NCI-H1930 (cell line): ENCODE measurements around the gene DIABLO.
"Not testable (repeated sequence)": the region's sequence is repeated elsewhere in the genome, so short reads cannot be mapped to it uniquely, and the experiment has no call there.

ENCODE experiments used
- DNase-seq, 2 experiments: peaks; one replicate each; lab custom pipeline; 2025; lab: John Stamatoyannopoulos, UW

The DIABLO gene

DNA sequence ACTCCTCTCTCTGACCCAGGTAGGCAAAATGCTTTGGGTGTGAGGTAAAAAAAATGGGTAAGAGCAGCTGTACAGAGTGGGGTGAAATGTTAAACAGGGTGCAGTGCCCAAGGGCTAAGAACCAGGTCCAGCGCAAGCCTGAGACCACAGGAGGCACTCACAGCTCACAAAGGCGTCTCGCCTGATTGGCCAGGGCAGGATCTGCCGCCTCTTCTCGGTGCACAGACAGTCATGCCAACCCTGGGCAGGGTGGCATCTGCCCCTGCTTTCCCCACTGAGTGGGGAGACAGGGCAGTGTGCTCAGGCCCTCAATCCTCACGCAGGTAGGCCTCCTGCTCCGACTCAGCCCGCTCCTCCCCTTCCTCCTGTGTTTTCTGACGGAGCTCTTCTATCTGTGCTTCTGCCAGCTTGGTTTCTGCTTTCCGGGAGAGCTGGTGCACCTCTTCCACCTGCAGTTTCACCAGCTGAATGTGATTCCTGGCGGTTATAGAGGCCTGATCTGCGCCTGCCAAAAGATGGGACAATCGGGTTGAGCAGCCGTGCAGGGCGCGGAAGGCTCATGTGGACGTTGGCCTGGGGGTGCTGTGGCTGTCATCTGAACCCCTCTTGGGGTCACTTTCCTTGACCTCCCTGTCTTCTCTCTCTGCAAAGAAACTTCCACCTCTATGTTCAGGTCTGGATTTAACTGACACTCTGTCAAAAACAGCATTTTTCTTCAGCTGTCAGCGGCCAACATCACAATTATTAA lies 17.6 kb downstream of the DIABLO start:
- DNase-seq: no peak

DNA sequence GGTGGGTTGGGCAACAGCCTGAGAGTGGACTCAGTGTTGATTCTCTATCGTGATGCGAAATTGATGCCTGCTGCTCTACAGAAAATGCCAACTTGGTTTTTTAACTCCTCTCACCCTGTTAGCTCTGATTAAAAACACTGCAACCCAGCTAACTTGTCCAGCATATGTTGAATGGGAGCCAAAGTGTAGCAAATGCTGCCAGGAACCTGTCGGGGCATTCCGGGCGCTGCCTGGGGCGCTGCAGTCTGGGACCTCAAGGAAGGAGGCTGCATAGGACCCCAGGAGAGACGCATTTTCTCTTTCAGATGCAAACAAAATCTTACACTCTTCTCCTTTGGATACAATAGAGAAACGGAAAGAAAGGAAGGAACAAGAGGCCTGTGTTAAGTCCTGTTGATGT lies 18.5 kb downstream of the DIABLO start:
- DNase-seq: no peak

DNA sequence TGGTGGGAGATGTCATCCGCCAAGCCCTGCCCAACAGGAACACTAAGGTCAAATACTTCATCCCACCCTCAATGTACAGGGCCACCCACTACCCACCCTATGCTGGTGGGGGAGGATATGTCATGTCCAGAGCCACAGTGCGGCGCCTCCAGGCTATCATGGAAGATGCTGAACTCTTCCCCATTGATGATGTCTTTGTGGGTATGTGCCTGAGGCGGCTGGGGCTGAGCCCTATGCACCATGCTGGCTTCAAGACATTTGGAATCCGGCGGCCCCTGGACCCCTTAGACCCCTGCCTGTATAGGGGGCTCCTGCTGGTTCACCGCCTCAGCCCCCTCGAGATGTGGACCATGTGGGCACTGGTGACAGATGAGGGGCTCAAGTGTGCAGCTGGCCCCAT lies 18.9 kb downstream of the DIABLO start:
- DNase-seq: no peak

DNA sequence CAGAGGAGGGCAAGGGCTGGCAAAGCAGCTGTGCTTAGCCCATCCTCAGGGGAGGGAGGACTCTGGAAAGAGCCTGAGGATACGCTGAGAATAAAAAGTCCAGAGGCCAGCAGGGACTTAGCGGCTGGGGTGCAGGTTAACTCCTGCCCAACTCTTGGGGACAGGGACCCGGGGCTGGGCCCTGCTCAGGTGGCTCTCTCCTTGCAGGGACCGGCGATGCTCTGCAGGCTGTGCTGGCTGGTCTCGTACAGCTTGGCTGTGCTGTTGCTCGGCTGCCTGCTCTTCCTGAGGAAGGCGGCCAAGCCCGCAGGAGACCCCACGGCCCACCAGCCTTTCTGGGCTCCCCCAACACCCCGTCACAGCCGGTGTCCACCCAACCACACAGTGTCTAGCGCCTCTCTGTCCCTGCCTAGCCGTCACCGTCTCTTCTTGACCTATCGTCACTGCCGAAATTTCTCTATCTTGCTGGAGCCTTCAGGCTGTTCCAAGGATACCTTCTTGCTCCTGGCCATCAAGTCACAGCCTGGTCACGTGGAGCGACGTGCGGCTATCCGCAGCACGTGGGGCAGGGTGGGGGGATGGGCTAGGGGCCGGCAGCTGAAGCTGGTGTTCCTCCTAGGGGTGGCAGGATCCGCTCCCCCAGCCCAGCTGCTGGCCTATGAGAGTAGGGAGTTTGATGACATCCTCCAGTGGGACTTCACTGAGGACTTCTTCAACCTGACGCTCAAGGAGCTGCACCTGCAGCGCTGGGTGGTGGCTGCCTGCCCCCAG lies 19.6 kb downstream of the DIABLO start:
- no peak for DNase-seq

DNA sequence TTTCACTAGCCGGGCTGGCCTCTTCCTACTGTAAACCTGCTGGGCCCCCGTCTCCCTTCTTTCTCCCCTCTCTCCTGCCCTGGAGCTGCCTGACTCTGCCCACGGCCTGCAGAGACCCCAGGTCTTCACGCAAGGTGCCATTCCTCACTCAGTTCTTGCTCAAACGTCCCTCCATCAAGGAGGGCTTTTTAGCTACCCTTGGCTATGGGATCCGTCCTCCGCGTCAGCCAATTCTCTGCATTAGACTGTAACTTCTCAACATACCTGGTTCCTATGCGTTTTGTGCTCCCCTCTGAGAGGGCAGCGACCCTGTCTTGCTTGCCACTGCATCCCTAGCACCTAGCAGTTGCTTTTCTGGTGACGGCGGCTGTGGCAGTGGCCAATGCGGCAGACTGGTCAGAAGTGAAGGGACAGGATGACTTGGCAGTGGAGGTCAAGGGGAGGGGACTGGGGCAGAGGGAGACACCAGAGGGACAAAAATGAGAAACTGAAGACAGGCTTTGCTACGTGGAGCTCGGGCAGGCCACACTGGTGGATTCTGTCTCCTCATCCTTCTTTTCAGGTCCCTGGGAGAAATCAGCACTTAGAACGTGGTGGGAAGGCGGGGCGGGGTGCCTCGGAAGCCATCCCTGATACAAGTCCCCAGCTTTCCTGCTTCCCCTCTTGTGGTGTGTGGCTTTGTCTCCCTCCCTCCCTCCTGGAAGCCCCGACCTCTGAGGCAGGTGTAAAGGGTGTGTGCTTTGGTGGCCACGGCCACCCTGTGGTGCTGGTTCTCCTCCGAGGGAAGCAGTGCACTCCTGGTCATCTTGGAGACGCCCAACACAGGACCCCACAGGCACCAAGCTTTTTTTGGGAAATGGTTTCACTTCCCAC lies 20.6 kb downstream of the DIABLO start:
- no peak for DNase-seq

DNA sequence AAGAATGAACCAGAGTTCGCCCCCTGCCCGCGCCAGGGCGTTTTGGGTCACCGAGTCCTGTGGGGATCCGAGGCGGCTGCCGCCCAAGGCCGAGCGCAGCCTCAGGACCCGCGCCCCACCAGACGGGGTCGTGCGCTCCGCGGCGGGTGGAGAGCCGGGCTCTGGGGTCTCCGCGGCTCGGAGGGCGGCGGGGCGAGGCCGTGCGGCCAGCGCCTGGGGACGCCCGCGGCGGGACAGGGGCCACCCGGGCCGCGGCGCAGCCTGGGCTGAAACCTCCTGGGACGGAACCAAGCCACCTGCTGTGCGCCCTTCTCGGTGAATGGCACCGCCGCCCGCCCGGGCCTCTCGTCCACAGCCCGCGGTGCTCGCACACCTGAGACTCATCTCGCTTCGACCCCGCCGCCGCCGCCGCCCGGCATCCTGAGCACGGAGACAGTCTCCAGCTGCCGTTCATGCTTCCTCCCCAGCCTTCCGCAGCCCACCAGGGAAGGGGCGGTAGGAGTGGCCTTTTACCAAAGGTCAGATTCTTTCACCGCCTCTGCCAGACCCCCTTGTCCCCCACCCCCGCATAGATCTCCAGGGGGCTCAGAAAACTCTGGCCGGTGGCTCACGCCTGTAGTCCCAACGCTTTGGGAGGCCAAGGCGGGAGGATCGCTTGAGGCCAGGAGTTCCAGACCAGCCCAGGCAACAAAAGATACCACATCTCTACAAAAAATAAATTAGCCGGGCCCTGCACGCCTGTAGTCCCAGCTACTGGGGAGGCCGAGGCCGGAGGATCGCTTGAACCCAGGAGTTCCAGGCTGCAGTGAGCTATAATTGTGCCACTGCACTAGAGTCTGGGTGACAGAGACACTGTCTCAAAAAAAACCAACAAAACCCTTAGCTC lies 21.4 kb downstream of the DIABLO start:
- no peak for DNase-seq

DNA sequence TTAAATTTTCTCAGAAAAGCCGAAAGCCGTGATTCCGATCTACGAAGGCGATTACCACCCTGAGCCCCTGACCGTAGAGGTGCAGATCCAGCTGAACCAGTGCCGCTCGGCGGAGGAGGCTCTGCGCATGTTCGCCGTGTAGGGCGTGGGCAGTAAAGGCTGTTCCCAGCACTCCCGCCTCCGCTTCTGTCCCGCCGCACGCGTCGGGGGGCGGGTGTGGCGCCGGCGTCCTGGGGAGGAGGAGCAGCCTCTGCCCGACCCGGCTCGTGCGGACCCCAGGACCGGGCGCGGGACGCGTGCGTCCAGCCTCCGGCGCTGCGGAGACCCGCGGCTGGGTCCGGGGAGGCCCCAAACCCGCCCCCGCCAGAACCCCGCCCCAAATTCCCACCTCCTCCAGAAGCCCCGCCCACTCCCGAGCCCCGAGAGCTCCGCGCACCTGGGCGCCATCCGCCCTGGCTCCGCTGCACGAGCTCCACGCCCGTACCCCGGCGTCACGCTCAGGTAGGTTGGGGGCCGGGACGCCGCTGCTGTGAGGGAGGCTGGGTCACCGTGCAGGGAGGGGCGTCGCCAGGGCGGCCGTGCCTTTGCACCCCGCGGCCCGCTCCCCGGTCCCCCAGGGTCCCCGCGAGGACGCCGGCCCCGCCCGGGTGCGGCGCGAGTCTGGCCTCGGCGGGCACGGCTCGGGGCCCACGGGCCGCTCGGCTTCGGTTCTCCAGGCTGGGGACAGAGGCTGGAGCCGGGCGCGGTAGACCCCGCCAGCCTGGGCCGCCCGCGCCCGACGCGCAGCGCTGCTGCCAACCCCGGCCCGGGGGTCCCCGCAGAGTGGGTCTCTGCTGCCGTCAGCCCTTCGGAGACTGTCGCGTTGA lies 22.3 kb downstream of the DIABLO start, which contains the start of gene B3GNT4:
TSS of gene B3GNT4 (plus strand) at position 409 of the 866 bp plus-strand sequence. CDS start 910 bp downstream, outside the sequence.
- peak; percentile 39 to 61 for DNase-seq

DNA sequence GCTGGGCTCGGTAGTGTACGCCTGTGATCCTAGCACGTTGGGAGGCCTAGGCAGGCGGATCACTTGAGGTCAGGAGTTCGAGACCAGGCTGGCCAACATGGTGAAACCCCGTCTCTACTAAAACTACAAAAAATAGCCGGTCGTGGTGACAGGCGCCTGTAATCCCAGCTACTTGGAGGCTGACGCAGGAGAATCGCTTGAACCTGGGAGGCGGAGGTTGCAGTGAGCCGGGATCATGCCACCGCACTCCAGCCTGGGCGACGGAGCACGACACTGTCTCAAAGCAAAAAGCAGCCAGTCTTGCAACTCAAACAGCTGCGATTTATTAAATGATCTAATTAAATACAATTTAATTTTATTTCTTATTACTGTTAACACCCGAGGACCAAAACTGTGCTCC lies 23.0 kb downstream of the DIABLO start:
- DNase-seq: not testable (repeated sequence)

DNA sequence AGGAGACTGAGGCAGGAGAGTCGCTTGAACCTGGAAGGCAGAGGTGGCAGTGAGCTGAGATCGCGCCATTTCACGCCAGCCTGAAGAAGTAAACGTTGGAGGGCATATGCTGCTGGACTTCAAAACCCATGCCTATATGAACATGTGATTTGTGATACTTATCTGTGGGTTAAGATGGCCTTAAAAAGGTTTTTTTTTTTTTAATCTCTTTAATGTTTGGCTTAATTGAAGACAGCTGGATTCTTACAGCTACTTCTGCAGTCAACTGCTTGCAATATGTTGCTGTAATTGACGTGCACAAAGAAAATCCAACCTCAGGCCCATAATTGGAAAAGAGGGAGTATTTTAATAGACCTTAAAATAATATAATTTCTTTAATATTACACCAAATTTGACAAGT lies 23.8 kb downstream of the DIABLO start:
- no peak for DNase-seq

DNA sequence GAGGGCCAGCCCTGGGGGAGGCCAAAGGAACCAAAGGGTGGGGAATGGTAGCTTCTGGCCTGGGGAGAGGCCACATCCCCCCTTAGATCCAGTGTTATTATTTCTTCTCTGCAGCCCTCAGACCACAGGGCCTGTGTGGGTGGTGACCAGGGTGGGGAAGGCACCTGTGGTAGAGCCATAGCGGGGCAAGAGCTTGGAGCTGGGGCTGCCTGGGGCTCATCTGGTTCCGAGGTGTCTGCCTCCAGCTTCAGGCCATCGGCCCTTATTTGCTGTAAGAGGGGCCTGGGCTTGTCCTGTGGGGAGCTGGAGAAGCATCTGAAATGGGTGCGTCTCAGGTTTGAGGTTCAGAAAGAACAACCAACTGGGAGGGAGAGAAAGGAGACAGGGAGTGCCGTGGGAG lies 24.5 kb downstream of the DIABLO start:
- no peak for DNase-seq

DNA sequence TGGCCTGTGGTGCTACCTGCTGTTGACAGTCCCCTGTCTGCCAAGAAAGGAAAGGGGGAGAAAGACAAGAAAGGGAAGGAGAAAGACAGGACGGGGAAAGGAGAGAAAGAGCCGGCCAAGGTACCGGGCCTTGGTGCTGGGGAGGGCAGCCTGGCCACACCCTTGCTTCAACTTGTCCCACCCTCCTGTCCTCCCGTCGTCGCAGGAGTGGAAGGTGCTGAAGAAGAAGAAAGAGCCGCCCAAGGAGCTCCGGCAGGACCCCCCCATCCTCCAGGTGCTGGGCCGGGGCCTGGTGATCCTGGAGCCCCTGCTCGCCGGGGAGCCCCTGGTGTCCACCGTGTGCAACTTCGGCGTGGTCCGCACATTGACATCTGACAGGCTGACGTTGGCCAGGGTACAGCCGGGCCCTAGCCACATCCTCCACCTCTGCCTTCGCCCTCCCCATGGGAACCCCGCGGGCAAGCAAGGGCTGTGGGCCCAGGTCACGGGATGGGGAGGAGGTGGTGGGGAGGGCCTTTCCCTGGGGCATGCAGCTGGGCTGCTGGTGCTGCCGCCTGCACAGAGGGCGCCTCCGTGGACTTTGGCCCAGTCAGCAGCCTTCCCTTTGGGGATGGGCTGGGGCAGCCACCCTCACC lies 25.2 kb downstream of the DIABLO start:
- no peak for DNase-seq

DNA sequence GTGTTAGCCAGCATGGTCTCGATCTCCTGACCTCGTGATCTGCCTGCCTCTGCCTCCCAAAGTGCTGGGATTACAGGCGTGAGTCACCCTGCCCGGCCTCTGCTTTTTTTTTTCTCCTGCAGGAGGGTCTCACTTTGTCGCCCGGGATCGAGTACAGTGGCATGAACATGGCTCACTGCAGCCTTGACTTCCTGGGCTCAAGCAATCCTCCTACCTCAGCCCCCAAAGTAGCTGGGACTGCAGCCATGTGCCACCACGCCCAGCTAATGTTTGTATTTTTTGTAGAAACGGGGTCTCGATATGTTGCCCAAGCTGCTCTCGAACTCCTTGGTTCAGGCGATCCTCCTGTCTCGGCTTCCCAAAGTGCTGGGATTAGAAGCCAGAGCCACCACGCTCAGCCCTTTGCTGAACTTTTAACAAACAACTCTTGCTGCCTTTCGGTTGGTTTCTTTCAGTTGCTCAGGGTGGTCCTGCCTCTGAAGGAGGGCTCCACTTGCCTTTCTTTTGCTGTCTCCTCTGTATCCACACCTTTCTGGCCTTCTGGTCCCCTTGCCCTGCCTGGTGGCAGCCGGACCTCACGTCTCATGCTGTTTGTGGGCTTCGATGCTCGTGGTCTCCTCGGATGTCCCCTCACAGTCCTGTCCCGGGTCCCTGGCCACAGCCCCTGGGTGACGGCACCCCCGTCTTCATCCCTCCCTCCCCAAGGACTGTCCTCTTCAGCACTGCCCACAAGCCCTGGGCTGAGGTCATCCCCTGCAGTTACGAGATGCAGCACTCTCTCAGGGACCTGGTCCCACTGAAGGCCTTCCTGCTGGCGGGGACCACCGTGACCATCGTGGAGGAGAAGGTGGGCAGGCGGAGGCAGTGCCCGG lies 26.1 kb downstream of the DIABLO start:
- DNase-seq: no peak

DNA sequence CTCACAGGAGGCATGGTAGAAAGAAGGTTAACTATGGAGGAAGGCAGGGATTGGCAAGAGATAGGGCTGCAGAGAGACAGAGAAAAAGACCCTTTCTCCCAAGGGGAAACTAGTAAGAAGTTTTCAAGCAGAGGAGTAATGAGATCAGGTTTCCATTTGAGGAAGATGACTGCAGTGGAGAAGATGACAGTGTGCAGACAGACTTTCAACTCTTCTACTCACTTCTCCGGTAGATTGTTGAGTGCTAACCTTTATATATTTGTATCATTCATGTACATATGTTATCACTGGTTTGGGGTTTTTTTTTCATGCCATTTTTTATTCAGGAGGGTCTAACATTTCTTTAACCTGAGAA lies 28.3 kb downstream of the DIABLO start:
- no peak for DNase-seq

DNA sequence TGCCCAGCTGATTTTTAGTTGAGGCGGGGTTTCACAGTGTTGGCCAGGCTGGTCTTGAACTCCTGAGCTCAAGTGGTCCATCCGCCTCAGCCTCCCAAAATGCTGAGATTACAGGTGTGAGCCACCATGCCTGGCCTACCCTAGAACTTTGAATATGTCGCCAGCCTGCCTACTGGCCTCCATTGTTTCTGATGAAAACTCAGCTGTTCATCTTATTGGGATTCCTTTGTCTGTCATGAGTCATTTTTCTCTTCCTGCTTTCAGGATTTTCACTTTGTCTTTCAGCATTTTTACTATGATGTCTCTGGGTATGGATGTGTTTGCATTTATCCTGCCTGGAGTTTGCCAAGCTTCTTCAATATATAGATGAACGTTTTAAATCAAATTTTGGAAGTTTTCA lies 30.4 kb downstream of the DIABLO start:
- no peak for DNase-seq

DNA sequence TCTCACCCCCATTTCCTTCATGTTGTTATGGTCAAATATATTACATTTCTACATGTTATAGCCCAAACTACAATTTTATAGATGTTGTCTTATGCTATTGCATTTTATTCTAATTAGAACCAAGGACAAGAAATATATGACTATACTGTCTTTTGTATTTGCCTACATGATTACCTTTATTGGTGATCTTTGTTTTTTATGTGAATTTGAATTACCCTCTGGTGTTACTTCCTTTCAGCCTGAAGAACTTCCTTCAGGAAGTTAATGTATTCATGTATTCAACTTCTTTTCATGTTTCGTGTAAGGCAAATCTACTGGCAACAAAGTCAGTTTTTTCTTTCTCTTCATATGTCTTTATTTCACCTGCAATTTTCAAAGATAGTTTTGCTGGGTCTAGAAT lies 31.0 kb downstream of the DIABLO start:
- DNase-seq: no peak

DNA sequence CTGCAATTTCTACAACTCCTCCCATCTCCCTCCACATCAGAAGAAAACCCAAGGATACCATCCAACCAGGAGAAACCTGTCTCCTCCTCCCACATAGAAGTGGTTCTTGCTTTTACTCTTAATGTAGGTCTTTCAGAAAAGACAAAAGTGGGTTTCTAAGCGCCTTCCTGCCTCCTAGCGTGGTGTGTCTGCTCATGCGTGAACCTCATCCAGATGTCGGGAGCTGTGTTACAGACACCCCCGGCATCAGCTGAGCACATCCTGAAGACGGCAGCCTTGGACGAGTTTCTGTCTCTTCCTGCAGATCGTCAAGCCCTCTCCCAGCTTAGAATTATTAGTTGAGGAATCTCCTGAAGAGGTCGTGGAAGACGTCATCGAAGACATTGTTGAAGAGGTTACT lies 33.4 kb downstream of the DIABLO start:
- no peak for DNase-seq

DNA sequence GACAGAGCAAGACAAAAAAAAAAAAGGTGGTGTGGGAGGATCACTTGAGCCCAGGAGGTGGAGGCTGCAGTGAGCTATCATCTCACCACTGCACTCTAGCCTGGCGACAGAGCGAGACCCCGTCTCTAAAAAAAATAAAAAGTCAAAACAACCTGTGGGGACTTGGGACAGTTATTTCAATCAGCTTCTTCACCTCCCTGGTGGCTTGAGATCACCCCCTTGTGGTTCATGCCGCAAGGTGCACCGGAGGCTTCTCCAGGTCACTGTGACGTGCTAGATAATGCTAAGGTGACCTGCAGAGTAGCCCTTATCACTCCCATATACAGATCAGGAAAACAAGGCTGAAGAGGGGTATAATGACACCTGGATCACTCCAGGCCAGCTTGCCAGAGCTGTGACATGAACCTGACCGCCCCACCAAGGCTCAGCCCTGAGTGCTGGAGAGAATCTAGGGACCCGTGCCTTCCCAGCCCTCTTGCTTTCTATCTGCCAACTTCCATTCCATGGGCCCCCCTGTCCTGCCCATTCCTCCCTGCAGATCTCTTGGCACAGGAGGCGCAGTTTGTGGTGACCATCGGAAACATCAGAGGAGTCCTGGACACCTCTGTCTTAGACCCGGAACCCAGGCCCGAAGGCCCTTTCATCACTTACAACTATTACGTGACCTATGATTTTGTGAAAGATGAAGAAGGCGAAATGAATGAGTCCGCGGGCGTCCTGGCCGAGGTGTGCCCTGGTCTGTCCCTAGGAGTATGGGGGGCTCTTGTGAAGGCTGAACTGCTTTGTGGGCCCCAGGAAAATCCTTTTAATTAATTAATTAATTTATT lies 34.8 kb downstream of the DIABLO start:
- DNase-seq: peak in 1 of 2 experiments; percentile 11
